ENCODE measurements around the gene NSG1. TPM values are rescaled to one million over a fixed set of nuclear protein-coding genes. Genes with fewer than 3 reads are reported as not detected.

NSG1 gene
- total RNA-seq, 1 experiment from 2014 or later: 1.3 TPM

- Histone ChIP-seq H3K27me3 (replicated peaks; ENCODE audit: insufficient read depth, low read depth, low read length, poor library complexity) (no peaks in the 10 kb centered on the region), H3K9me3 (ENCODE audit: low read depth, low read length, poor library complexity, severe bottlenecking) (no peaks in the 10 kb centered on the region), H3K27ac (ENCODE audit: low read depth, low read length, poor library complexity, severe bottlenecking) (no peak overlapping the region), H3K36me3 (ENCODE audit: insufficient read depth, low read length, poor library complexity, severe bottlenecking) (no peaks in the 10 kb centered on the region), H3K4me1 (ENCODE audit: insufficient read depth, low read length, poor library complexity, severe bottlenecking) (peaks cover 13% of the 10 kb centered on the region), H3K4me3 (ENCODE audit: low read depth, low read length, poor library complexity, severe bottlenecking) (no peak overlapping the region)
- ChIA-PET CTCF (no interaction called here), POLR2A (ENCODE audit: low non-redundant PET) (no interaction called here)
- BruUV-seq (replicated peaks): no TSS peak
- no peak for DNase-seq (ENCODE audit: low spot score)
- no peak for TF ChIP-seq CTCF (conservative IDR thresholded peaks at IDR 0.05; ENCODE audit: low read depth, low read length)
- no peak for TF ChIP-seq EZH2 (IDR thresholded peaks at IDR 0.05; ENCODE audit: borderline replicate concordance, low read depth, low read length, poor library complexity, severe bottlenecking)
- intact Hi-C loops (cut with micrococcal nuclease; ENCODE audit: unreplicated experiment): no loop called here
These were observed 25.0 kb upstream of the NSG1 start for GRCh38 chr4:4361883-4362282.

DNA sequence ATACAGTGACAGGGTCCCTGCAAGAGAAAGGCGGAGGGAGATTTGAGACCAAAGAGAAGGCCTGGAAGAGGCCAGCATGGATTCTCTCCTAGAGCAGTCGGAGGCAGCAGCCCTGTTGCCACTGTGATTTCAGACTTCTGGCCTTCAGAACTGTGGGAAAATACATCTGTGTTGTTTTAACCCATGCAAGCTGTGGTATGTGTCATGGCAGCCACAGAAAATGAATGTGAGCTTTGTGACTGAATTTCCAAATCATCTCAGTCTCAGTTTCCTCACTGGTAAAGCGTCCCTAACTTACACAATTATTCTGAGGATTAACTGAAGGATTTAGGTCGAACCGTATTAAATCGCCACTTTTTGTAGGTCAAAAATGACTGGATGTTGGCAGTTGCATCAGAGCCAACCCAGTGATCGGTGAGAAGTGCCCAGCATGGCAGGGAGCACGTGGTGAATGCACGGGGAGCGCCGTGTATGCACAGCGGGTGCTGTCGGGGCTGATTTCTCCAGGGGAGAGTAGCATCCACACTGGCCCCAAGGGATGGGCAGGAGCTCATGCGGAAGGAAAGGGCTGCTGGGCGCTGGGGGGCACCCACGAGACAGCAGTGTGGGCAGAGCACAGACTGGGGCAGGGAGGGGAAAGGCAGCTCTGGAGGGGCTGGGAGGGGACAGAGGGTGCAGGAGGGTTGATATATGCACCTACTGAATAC lies 23.8 kb upstream of the NSG1 start:
- H3K36me3 ChIP-seq (ENCODE audit: insufficient read depth, low read length, poor library complexity, severe bottlenecking): no peaks in the 10 kb centered on the region
- H3K27ac ChIP-seq (ENCODE audit: low read depth, low read length, poor library complexity, severe bottlenecking): no peak overlapping the region
- no peak overlapping the region for H3K4me3 ChIP-seq (ENCODE audit: low read depth, low read length, poor library complexity, severe bottlenecking)
- ChIA-PET CTCF (no interaction called here), POLR2A (ENCODE audit: low non-redundant PET) (no interaction called here)
- no TSS peak for BruUV-seq (replicated peaks)
- no peak for DNase-seq (ENCODE audit: low spot score)
- no peaks in the 10 kb centered on the region for H3K9me3 ChIP-seq (ENCODE audit: low read depth, low read length, poor library complexity, severe bottlenecking)
- intact Hi-C loops (cut with micrococcal nuclease; ENCODE audit: unreplicated experiment): no loop called here
- no peaks in the 10 kb centered on the region for H3K27me3 ChIP-seq (replicated peaks; ENCODE audit: insufficient read depth, low read depth, low read length, poor library complexity)
- peaks cover 11% of the 10 kb centered on the region for H3K4me1 ChIP-seq (ENCODE audit: insufficient read depth, low read length, poor library complexity, severe bottlenecking)
- TF ChIP-seq CTCF (conservative IDR thresholded peaks at IDR 0.05; ENCODE audit: low read depth, low read length) (no peak), EZH2 (IDR thresholded peaks at IDR 0.05; ENCODE audit: borderline replicate concordance, low read depth, low read length, poor library complexity, severe bottlenecking) (no peak)

DNA sequence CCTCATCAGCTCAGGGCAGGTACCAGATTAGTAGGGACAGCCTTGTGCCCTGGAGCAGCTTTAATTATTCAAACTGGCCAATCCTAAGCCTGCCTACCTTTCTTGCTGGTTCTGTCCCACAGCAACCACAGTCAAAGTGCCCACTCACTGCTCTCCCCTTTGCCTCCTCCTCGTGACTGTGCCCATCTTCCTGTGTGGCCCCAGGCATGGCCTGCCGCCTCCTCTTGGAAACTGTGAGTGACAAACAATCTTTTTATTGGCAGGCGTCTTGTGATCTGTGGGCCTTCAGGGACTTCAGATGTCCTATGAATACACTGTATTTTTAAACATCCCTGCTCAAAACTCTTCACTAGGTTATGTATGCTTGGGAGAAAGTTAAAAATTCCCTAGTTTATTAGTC lies 22.8 kb upstream of the NSG1 start:
- H3K36me3 ChIP-seq (ENCODE audit: insufficient read depth, low read length, poor library complexity, severe bottlenecking): no peaks in the 10 kb centered on the region
- intact Hi-C loops (cut with micrococcal nuclease; ENCODE audit: unreplicated experiment): no loop called here
- H3K4me3 ChIP-seq (ENCODE audit: low read depth, low read length, poor library complexity, severe bottlenecking): no peak overlapping the region
- no peak overlapping the region for H3K27ac ChIP-seq (ENCODE audit: low read depth, low read length, poor library complexity, severe bottlenecking)
- H3K27me3 ChIP-seq (replicated peaks; ENCODE audit: insufficient read depth, low read depth, low read length, poor library complexity): no peaks in the 10 kb centered on the region
- ChIA-PET CTCF (no interaction called here), POLR2A (ENCODE audit: low non-redundant PET) (no interaction called here)
- peaks cover 2% of the 10 kb centered on the region for H3K4me1 ChIP-seq (ENCODE audit: insufficient read depth, low read length, poor library complexity, severe bottlenecking)
- TF ChIP-seq CTCF (conservative IDR thresholded peaks at IDR 0.05; ENCODE audit: low read depth, low read length): no peak
- no peak for TF ChIP-seq EZH2 (IDR thresholded peaks at IDR 0.05; ENCODE audit: borderline replicate concordance, low read depth, low read length, poor library complexity, severe bottlenecking)
- no peaks in the 10 kb centered on the region for H3K9me3 ChIP-seq (ENCODE audit: low read depth, low read length, poor library complexity, severe bottlenecking)
- DNase-seq (ENCODE audit: low spot score): no peak
- BruUV-seq (replicated peaks): no TSS peak

Data from A673 (cell line).